Activated CD8-positive, alpha-beta memory T cell treated with anti-CD3 and anti-CD28 coated beads, Interleukin-2, amount 50 U/mL, for 1 hour (primary cell): ENCODE results near the gene MLLT3.

Experiments
- DNase-seq: peaks from one replicate; pipeline ENCODE4 v3.0.0-alpha.2; 2020; ENCODE audit errors: extremely low read depth

Gene MLLT3

GRCh38 chr9:20625003-20625349 lies 2.7 kb upstream of the MLLT3 start:
- DNase-seq = no peak

GRCh38 chr9:20624201-20625002 lies 2.1 kb upstream of the MLLT3 start:
- DNase-seq = no peak

GRCh38 chr9:20623748-20624124 lies 1.4 kb upstream of the MLLT3 start:
- DNase-seq = no peak

- no peak for DNase-seq
These were observed 885 bp upstream of the MLLT3 start for GRCh38 chr9:20623021-20623747.

- DNase-seq = peak; percentile 71
These were observed 599 bp downstream of the MLLT3 start for GRCh38 chr9:20621471-20622329.

GRCh38 chr9:20620650-20621470 lies 1.4 kb downstream of the MLLT3 start:
- DNase-seq = peak; percentile 42

- DNase-seq = no peak
These were observed 2.7 kb downstream of the MLLT3 start for GRCh38 chr9:20619487-20620200.

- no peak for DNase-seq
These were observed 3.9 kb downstream of the MLLT3 start for GRCh38 chr9:20618361-20618802.

GRCh38 chr9:20616808-20617207 lies 5.5 kb downstream of the MLLT3 start:
- DNase-seq = no peak

GRCh38 chr9:20614602-20615216 lies 7.6 kb downstream of the MLLT3 start:
- DNase-seq = no peak

GRCh38 chr9:20611691-20612287 lies 10.5 kb downstream of the MLLT3 start:
- DNase-seq = no peak

GRCh38 chr9:20610591-20610990 lies 11.7 kb downstream of the MLLT3 start:
- DNase-seq = no peak

GRCh38 chr9:20608582-20608981 lies 13.7 kb downstream of the MLLT3 start:
- DNase-seq = no peak

GRCh38 chr9:20606652-20607051 lies 15.6 kb downstream of the MLLT3 start:
- no peak for DNase-seq

GRCh38 chr9:20604562-20604961 lies 17.7 kb downstream of the MLLT3 start:
- no peak for DNase-seq

GRCh38 chr9:20603524-20604268 lies 18.6 kb downstream of the MLLT3 start:
- no peak for DNase-seq

- DNase-seq = no peak
These were observed 21.0 kb downstream of the MLLT3 start for GRCh38 chr9:20601292-20601691.

GRCh38 chr9:20599195-20599594 lies 23.1 kb downstream of the MLLT3 start:
- DNase-seq = no peak

- DNase-seq = no peak
These were observed 23.9 kb downstream of the MLLT3 start for GRCh38 chr9:20598367-20598766.
